Esophagus squamous epithelium (tissue), 4 donors: Measurements from ENCODE around the gene SEC61A1.

ENCODE experiments used
- CTCF ChIP-seq, 6 experiments: fragments of 450-650 bp in 4 of 6; fragments of 200-600 bp in 2 of 6; sonication (generic) in 2 of 6; IDR thresholded peaks; one replicate each; pipeline ENCODE4 v1.5.1; 2016 to 2019; ENCODE audit warnings: antibody characterized with exemption in 6 of 6, mild to moderate bottlenecking in 4 of 6, moderate library complexity in 4 of 6
- POLR2A ChIP-seq, 4 donors: fragments of 450-650 bp; IDR thresholded peaks; one replicate each; pipeline ENCODE4 v1.6.1; 2017; ENCODE audit warnings: antibody characterized with exemption in 4 of 4, mild to moderate bottlenecking in 4 of 4, moderate library complexity in 3 of 4

- TF ChIP-seq CTCF (IDR thresholded peaks at IDR 0.05) (no peak), POLR2A (IDR thresholded peaks at IDR 0.05) (no peak)
These were observed 28.3 kb downstream of the SEC61A1 start for GRCh38 chr3:128080323-128081080.
